ENCODE measurements around the gene ZCCHC14. TPM values are rescaled to one million over a fixed set of nuclear protein-coding genes. Genes with fewer than 3 reads are reported as not detected.

The ZCCHC14 gene
- total and polyA plus RNA-seq, 2 experiments from 2014 or later, result 2.7 to 6.3 TPM

DNA sequence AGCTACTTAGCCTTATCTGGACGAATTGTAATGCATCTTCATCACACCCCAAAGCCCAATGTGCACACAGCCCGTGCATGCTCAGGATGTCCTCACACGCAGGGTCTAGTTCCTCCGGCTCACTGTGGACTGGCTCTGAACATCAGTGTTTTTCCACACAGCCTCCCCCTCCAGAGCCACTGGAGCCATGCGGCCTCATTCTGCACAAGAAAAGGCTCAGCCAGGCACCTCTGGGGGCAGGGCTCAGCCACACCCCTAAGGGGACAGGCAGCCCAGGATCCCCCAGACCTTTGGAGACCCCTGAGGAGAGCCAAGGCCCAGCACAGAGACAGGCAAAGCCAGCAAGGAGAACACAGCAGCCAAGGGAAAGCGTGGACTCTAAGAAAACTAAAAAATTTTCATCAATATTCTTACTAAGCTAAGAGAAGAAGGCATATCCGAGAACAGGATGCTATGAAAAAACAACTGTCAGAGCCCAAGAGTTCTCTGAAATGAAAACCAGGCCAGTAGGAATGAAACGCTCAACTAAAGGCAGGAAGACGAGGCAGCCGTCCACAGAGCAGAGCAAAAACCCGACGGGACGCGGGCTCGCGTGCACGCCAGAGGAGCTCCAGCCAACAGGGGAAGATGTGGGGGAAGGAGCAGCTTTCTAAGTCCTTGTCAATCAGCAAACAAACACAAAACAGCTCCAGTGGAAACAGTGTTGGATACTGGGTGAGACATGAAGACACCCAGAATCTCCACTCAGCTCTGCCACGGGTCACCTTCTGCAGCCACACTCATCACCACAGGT, 66.2 kb downstream of the ZCCHC14 start:
- Histone ChIP-seq H3K27me3 (replicated peaks; ENCODE audit: insufficient read depth) (no peaks in the 10 kb centered on the region), H2AFZ (no peak overlapping the region), H3K27ac (no peak overlapping the region), H3K4me1 (ENCODE audit: insufficient read depth) (peaks cover 2% of the 10 kb centered on the region), H3K4me2 (ENCODE audit: unreplicated experiment) (no peak overlapping the region), H3K9me2 (ENCODE audit: insufficient read depth) (no peaks in the 10 kb centered on the region), H3F3A (ENCODE audit: insufficient read depth) (no peaks in the 10 kb centered on the region), H3K9ac (no peak overlapping the region), H4K20me1 (ENCODE audit: insufficient read depth) (no peaks in the 10 kb centered on the region; the same call in 1 of the 2 replicates), H3K79me2 (ENCODE audit: insufficient read depth) (peaks cover 61% of the 10 kb centered on the region), H3K36me3 (ENCODE audit: low read depth) (peaks cover 7% of the 10 kb centered on the region; the same call in 1 of the 2 replicates), H3K4me3 (no peak overlapping the region), H3K9me3 (ENCODE audit: low read depth) (no peaks in the 10 kb centered on the region)
- in situ Hi-C loops (cut with MboI), result loop anchor here (10.0 kb wide), 1 partner anchor 118 kb away; no protein-coding TSS in a partner anchor
- 69% methylated on average over 18 of the region's 18 CpGs for WGBS, 2 experiments (ENCODE audit: low coverage in 1 of 2, low lambda C conversion rate in 2 of 2, missing lambda C conversion rate in 2 of 2)
- TF ChIP-seq EZH2phosphoT487 (IDR thresholded peaks at IDR 0.05; ENCODE audit: insufficient read depth, low read depth), result no peak
- no peak for TF ChIP-seq EZH2 (IDR thresholded peaks at IDR 0.05; ENCODE audit: insufficient read depth, poor library complexity, severe bottlenecking)
- DNase-seq, result no peak

DNA sequence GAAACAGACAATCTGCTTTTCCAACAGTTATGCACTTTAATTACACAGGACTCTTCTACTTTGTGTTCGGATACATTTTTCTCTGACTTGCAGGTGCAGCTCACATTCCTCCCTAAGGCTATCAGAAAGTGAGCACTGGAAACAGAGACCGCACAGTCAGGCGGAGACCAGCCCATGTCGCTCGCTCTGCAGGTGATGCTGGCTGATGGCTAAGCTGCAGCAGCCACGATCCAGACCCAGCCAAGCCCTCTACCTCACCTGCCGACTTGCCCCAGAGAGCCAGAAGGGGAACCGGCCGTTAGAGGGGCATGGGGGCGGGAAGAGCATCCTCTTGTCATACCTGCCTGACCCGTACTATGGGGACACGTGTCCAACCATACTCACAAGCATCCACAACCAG, 66.9 kb downstream of the ZCCHC14 start:
- Histone ChIP-seq H3K9me3 (ENCODE audit: low read depth) (no peaks in the 10 kb centered on the region), H3K79me2 (ENCODE audit: insufficient read depth) (peaks cover 61% of the 10 kb centered on the region), H3K4me2 (ENCODE audit: unreplicated experiment) (no peak overlapping the region), H3K9ac (no peak overlapping the region), H3F3A (ENCODE audit: insufficient read depth) (no peaks in the 10 kb centered on the region), H3K36me3 (ENCODE audit: low read depth) (peaks cover 7% of the 10 kb centered on the region; the same call in 1 of the 2 replicates), H3K27ac (no peak overlapping the region), H3K9me2 (ENCODE audit: insufficient read depth) (no peaks in the 10 kb centered on the region), H3K27me3 (replicated peaks; ENCODE audit: insufficient read depth) (no peaks in the 10 kb centered on the region), H3K4me1 (ENCODE audit: insufficient read depth) (no peaks in the 10 kb centered on the region), H4K20me1 (ENCODE audit: insufficient read depth) (no peaks in the 10 kb centered on the region; the same call in 1 of the 2 replicates), H3K4me3 (no peak overlapping the region), H2AFZ (no peak overlapping the region)
- TF ChIP-seq EZH2phosphoT487 (IDR thresholded peaks at IDR 0.05; ENCODE audit: insufficient read depth, low read depth) (no peak), EZH2 (IDR thresholded peaks at IDR 0.05; ENCODE audit: insufficient read depth, poor library complexity, severe bottlenecking) (no peak)
- in situ Hi-C loops (cut with MboI), result loop anchor here (10.0 kb wide), 1 partner anchor 119 kb away; no protein-coding TSS in a partner anchor
- WGBS, 2 experiments (ENCODE audit: low coverage in 1 of 2, low lambda C conversion rate in 2 of 2, missing lambda C conversion rate in 2 of 2), result 93% methylated on average over 12 of the region's 12 CpGs
- DNase-seq, result no peak

DNA sequence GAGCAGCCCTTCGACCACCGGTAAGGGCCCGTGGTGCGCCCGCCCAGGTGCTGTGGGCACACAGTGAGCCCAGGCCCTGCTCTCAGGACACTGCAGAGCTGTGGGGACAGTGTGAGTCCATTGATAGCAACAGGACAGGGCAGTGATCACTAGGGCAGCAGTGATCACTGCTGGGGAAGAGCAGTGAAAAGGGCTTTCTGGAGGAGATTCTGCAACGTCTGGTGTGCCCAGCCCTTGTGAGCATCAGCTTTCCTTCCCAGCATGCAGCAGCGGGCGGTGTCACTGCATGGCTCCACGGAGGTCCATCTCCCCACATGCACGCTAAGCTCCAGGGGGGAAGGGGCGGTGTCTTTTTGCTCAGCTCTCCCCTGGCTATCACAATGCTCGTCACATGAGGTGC, 68.6 kb downstream of the ZCCHC14 start:
- Histone ChIP-seq H3K27ac (no peak overlapping the region), H4K20me1 (ENCODE audit: insufficient read depth) (no peaks in the 10 kb centered on the region; the same call in 1 of the 2 replicates), H3K9me3 (ENCODE audit: low read depth) (no peaks in the 10 kb centered on the region), H3K36me3 (ENCODE audit: low read depth) (peaks cover 7% of the 10 kb centered on the region; the same call in 1 of the 2 replicates), H3K9me2 (ENCODE audit: insufficient read depth) (no peaks in the 10 kb centered on the region), H2AFZ (no peak overlapping the region), H3K4me3 (no peak overlapping the region), H3K9ac (no peak overlapping the region), H3K27me3 (replicated peaks; ENCODE audit: insufficient read depth) (no peaks in the 10 kb centered on the region), H3F3A (ENCODE audit: insufficient read depth) (no peaks in the 10 kb centered on the region), H3K4me1 (ENCODE audit: insufficient read depth) (no peaks in the 10 kb centered on the region), H3K79me2 (ENCODE audit: insufficient read depth) (peaks cover 56% of the 10 kb centered on the region), H3K4me2 (ENCODE audit: unreplicated experiment) (no peak overlapping the region)
- WGBS, 2 experiments (ENCODE audit: low coverage in 1 of 2, low lambda C conversion rate in 2 of 2, missing lambda C conversion rate in 2 of 2), result 77% methylated on average over 12 of the region's 12 CpGs
- DNase-seq, result no peak
- in situ Hi-C loops (cut with MboI), result loop anchor here (10.0 kb wide), 1 partner anchor 121 kb away; no protein-coding TSS in a partner anchor
- TF ChIP-seq EZH2phosphoT487 (IDR thresholded peaks at IDR 0.05; ENCODE audit: insufficient read depth, low read depth) (no peak), EZH2 (IDR thresholded peaks at IDR 0.05; ENCODE audit: insufficient read depth, poor library complexity, severe bottlenecking) (no peak)

DNA sequence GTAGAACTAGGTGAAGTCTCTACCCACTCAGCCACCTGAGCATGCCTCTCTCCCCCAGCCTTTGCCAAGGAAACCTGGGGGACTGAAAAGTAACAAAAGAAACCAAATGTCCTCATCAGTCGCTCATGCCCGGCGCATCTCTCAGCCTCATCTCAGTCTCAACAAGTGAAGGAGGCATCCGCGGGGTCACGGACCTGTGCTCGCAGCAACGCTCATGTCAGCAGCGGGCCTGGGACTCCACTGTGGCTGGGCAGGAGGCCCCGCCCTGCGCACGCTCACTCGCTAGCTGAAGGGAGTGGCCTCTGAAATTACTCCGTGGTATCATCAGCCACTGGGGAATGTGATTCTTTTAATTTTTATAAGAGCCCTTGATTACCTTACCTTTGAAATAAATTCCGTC, 69.4 kb downstream of the ZCCHC14 start:
- H3K9ac ChIP-seq, result no peak overlapping the region
- H3K4me3 ChIP-seq, result no peak overlapping the region
- H3K27ac ChIP-seq, result no peak overlapping the region
- H3K4me2 ChIP-seq (ENCODE audit: unreplicated experiment), result no peak overlapping the region
- H3K9me3 ChIP-seq (ENCODE audit: low read depth), result no peaks in the 10 kb centered on the region
- no peak overlapping the region for H2AFZ ChIP-seq
- H3K36me3 ChIP-seq (ENCODE audit: low read depth), result peaks cover 7% of the 10 kb centered on the region; the same call in 1 of the 2 replicates
- no peaks in the 10 kb centered on the region; the same call in 1 of the 2 replicates for H4K20me1 ChIP-seq (ENCODE audit: insufficient read depth)
- WGBS, 2 experiments (ENCODE audit: low coverage in 1 of 2, low lambda C conversion rate in 2 of 2, missing lambda C conversion rate in 2 of 2), result 95 to 96% methylated on average over 15 of the region's 15 CpGs
- TF ChIP-seq EZH2phosphoT487 (IDR thresholded peaks at IDR 0.05; ENCODE audit: insufficient read depth, low read depth) (no peak), EZH2 (IDR thresholded peaks at IDR 0.05; ENCODE audit: insufficient read depth, poor library complexity, severe bottlenecking) (no peak)
- no peak for DNase-seq
- no peaks in the 10 kb centered on the region for H3K4me1 ChIP-seq (ENCODE audit: insufficient read depth)
- H3F3A ChIP-seq (ENCODE audit: insufficient read depth), result no peaks in the 10 kb centered on the region
- H3K79me2 ChIP-seq (ENCODE audit: insufficient read depth), result peaks cover 49% of the 10 kb centered on the region
- in situ Hi-C loops (cut with MboI), result loop anchor here (10.0 kb wide), 1 partner anchor 121 kb away; no protein-coding TSS in a partner anchor
- no peaks in the 10 kb centered on the region for H3K9me2 ChIP-seq (ENCODE audit: insufficient read depth)
- no peaks in the 10 kb centered on the region for H3K27me3 ChIP-seq (replicated peaks; ENCODE audit: insufficient read depth)
